A549 (cell line): Measurements from ENCODE around the gene NTRK3. TPM values are rescaled to one million over a fixed set of nuclear protein-coding genes. Genes with fewer than 3 reads are reported as not detected.

Experiments
- ATAC-seq, 2 experiments: fragments of 200-7000 bp in 1 of 2; fragments of >200 bp in 1 of 2; cut with Nextera tagmentation in 1 of 2; cut with Tn5 transposase in 1 of 2; 3 replicates each; pipeline versions ENCODE4 v1.8.0 to v1.9.1; 2018 to 2020; ENCODE audit warnings: mild to moderate bottlenecking in 1 of 2, moderate library complexity in 1 of 2
- CTCF ChIA-PET: fragments of 300-600 bp; sonication (Branson Sonifier 250); formaldehyde crosslinking; extraction: SDS; loops from one replicate; lab custom pipeline; 2021; ENCODE audit warnings: antibody characterized with exemption, inconsistent platforms; lab: Yijun Ruan, JAX
- POLR2A ChIA-PET: fragments of 350-600 bp; formaldehyde crosslinking; extraction: SDS; loops from one replicate; lab custom pipeline; 2021; ENCODE audit warnings: antibody characterized with exemption, inconsistent platforms; lab: Yijun Ruan, JAX
- DNase-seq, 2 experiments: peaks; one replicate each; pipeline versions ENCODE4 v3.0.0 to v3.0.0-alpha.2; 2011 to 2016; ENCODE audit warnings: low read depth in 1 of 2, low spot score in 1 of 2
- FAIRE-seq: peaks from 2 replicates; lab custom pipeline; 2011; peaks lifted over from hg19 to GRCh38; lab: Jason Lieb, UNC
- H3K27ac ChIP-seq, 2 experiments: fragments of >200 bp; sonication (Bioruptor Twin); formaldehyde crosslinking; 3 replicates each; pipeline ENCODE4 v1.5.1; 2016 to 2017
- H3K4me1 ChIP-seq: fragments of >200 bp; sonication (Bioruptor Twin); formaldehyde crosslinking; 3 replicates; pipeline ENCODE4 v1.6.1; 2016
- H3K4me2 ChIP-seq: fragments of >200 bp; sonication (Bioruptor Twin); formaldehyde crosslinking; 3 replicates; pipeline ENCODE4 v1.6.1; 2016
- H3K4me3 ChIP-seq: fragments of >200 bp; sonication (Bioruptor Twin); formaldehyde crosslinking; 3 replicates; pipeline ENCODE4 v1.5.1; 2016
- H3K9me3 ChIP-seq: fragments of >200 bp; sonication (Bioruptor Twin); formaldehyde crosslinking; 3 replicates; pipeline ENCODE4 v1.6.1; 2016
- ATOH8 ChIP-seq: fragments of 250-450 bp; sonication (Bioruptor Pico); IDR thresholded peaks from 2 replicates; pipeline ENCODE4 v1.5.0; 2020; ENCODE audit warnings: low read depth, mild to moderate bottlenecking, moderate library complexity
- CBX8 ChIP-seq: fragments of 200-600 bp; sonication (generic); IDR thresholded peaks from 2 replicates; pipeline ENCODE4 v1.6.1; 2016
- CHD2 ChIP-seq: fragments of 150-350 bp; IDR thresholded peaks from 2 replicates; pipeline ENCODE4 v1.6.1; 2014; ENCODE audit warnings: low read length; ENCODE audit not compliant: partially characterized antibody
- EHF ChIP-seq: fragments of 250-450 bp; sonication (Bioruptor Pico); IDR thresholded peaks from 2 replicates; pipeline ENCODE4 v1.5.0; 2020; ENCODE audit warnings: mild to moderate bottlenecking
- EHMT2 ChIP-seq: fragments of 200-600 bp; sonication (generic); IDR thresholded peaks from 2 replicates; pipeline ENCODE4 v1.6.1; 2016; ENCODE audit warnings: antibody characterized with exemption, low read depth, mild to moderate bottlenecking, moderate library complexity
- ELK1 ChIP-seq: fragments of 150-350 bp; IDR thresholded peaks from 2 replicates; pipeline ENCODE4 v1.6.1; 2014; ENCODE audit warnings: low read depth, mild to moderate bottlenecking, low read length
- EP300 ChIP-seq, 2 experiments: fragments of >200 bp; sonication (Bioruptor Twin); formaldehyde crosslinking; IDR thresholded peaks; 2 replicates in 1 of 2; 3 replicates in 1 of 2; pipeline ENCODE4 v1.6.1; 2016 to 2017
- FOXS1 ChIP-seq: fragments of 250-450 bp; sonication (Bioruptor Pico); IDR thresholded peaks from 2 replicates; pipeline ENCODE4 v1.5.0; 2020; ENCODE audit warnings: mild to moderate bottlenecking, moderate library complexity
- GATA3 ChIP-seq: IDR thresholded peaks from 2 replicates; pipeline ENCODE4 v1.6.1; 2012; ENCODE audit warnings: borderline replicate concordance
- HDAC2 ChIP-seq: fragments of 200-600 bp; sonication (generic); IDR thresholded peaks from 2 replicates; pipeline ENCODE4 v1.6.1; 2016
- HEYL ChIP-seq: fragments of 250-450 bp; sonication (Bioruptor Pico); IDR thresholded peaks from 2 replicates; pipeline ENCODE4 v1.8.0; 2021; ENCODE audit warnings: mild to moderate bottlenecking, moderate library complexity
- HOXA7 ChIP-seq: fragments of 250-450 bp; sonication (Bioruptor Pico); IDR thresholded peaks from 2 replicates; pipeline ENCODE4 v1.5.0; 2020; ENCODE audit warnings: mild to moderate bottlenecking, moderate library complexity
- JUN ChIP-seq, 2 experiments: fragments of >200 bp; sonication (Bioruptor Twin); formaldehyde crosslinking; IDR thresholded peaks; 2 replicates in 1 of 2; 3 replicates in 1 of 2; pipeline ENCODE4 v1.6.1; 2016 to 2017
- MAFK ChIP-seq: fragments of 450-650 bp; IDR thresholded peaks from 2 replicates; pipeline ENCODE4 v1.6.1; 2014; ENCODE audit not compliant: partially characterized antibody
- MAZ ChIP-seq: fragments of 150-350 bp; IDR thresholded peaks from 2 replicates; pipeline ENCODE4 v1.6.1; 2014; ENCODE audit warnings: antibody characterized with exemption, low read depth, low read length, borderline replicate concordance
- MYC ChIP-seq: IDR thresholded peaks from 2 replicates; pipeline ENCODE4 v1.6.1; 2012; ENCODE audit warnings: mild to moderate bottlenecking, inconsistent platforms, low read length, improper control_type of control experiment, borderline replicate concordance
- NFE2L2 ChIP-seq: fragments of 150-350 bp; conservative IDR thresholded peaks from 2 replicates; pipeline ENCODE4 v1.6.1; 2014; ENCODE audit warnings: low read length
- POLR2A ChIP-seq: IDR thresholded peaks from 2 replicates; pipeline ENCODE4 v1.6.1; 2012; ENCODE audit warnings: mild to moderate bottlenecking, low read length
- RCOR1 ChIP-seq: fragments of 150-350 bp; IDR thresholded peaks from 2 replicates; pipeline ENCODE4 v1.6.1; 2014; ENCODE audit warnings: antibody characterized with exemption, low read length, low read depth
- REST ChIP-seq: fragments of 200-600 bp; sonication (generic); IDR thresholded peaks from 2 replicates; pipeline ENCODE4 v1.6.1; 2016; ENCODE audit warnings: antibody characterized with exemption, mild to moderate bottlenecking, moderate library complexity
- SMC3 ChIP-seq: fragments of >200 bp; sonication (Bioruptor Twin); formaldehyde crosslinking; IDR thresholded peaks from 3 replicates; pipeline ENCODE4 v1.6.1; 2018; ENCODE audit warnings: inconsistent platforms
- SREBF2 ChIP-seq: fragments of 450-650 bp; IDR thresholded peaks from 2 replicates; pipeline ENCODE4 v1.6.1; 2014; ENCODE audit warnings: mild to moderate bottlenecking, moderate library complexity
- WGBS: methylation state at CpG from one replicate; pipeline ENCODE4 v1.1.6; 2017; ENCODE audit errors: missing lambda C conversion rate; 5-methylcytosine and 5-hydroxymethylcytosine counted together
- polyA plus RNA-seq, 4 experiments: library from polyadenylated mRNA; depleted of rRNA in 3 of 4; stranded (reverse); fragments of >200 nt; fragmentation: RNase III in 1 of 4; extraction: RNeasy Plus Mini Kit Qiagen cat#74134 plus additional on column Dnase treatment in 1 of 4; gene quantifications; 2 replicates in 3 of 4; 3 replicates in 1 of 4; pipeline ENCODE4 v1.2.3, GENCODE V29; 2011 to 2017
- TF ChIP-seq, protein P1 (sequence below): IDR thresholded peaks from 2 replicates; pipeline ENCODE4 v1.6.1; 2012

The NTRK3 gene
- polyA plus RNA-seq, 2 of the 4 experiments (the other 2 are of a cell fraction) = 55.0 to 55.2 TPM

DNA sequence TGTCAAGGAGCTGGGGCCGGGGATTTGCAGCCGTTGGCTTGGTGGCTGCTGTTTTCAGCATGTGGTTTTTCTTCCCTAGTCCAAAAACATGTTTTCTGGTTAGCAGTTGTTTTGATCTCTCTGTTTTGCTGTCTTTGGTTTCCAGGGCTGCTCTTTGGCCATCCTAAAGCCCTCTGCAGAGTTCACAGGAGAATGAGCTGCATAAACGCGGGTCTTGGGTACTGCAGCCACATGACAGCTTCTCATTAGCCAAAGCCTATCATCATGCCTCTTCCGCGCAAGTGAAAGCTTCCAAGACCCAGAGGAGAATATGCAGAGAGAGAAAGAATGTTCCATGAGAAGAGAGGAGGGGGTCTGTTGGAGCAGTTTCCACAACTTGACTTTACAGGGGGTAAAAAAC lies 138.5 kb downstream of the NTRK3 start (continued):
- TF ChIP-seq ATOH8 (CRISPR knock-in tag) = no peak

GRCh38 chr15:88115486-88116152 lies 140.9 kb downstream of the NTRK3 start:
- POLR2A ChIA-PET = no interaction called here
- Histone ChIP-seq H3K27ac (no peak overlapping the region), H3K4me1 (no peaks in the 10 kb centered on the region), H3K9me3 (no peaks in the 10 kb centered on the region), H3K4me2 (no peak overlapping the region), H3K4me3 (no peak overlapping the region)
- no peak for TF ChIP-seq EP300 (IDR thresholded peaks at IDR 0.05)
- TF ChIP-seq MAZ = no peak
- ATAC-seq (no peak), FAIRE-seq (no peak), DNase-seq (no peak)
- CTCF ChIA-PET = no interaction called here
- 50% methylated on average over 12 of the region's 12 CpGs for WGBS

DNA sequence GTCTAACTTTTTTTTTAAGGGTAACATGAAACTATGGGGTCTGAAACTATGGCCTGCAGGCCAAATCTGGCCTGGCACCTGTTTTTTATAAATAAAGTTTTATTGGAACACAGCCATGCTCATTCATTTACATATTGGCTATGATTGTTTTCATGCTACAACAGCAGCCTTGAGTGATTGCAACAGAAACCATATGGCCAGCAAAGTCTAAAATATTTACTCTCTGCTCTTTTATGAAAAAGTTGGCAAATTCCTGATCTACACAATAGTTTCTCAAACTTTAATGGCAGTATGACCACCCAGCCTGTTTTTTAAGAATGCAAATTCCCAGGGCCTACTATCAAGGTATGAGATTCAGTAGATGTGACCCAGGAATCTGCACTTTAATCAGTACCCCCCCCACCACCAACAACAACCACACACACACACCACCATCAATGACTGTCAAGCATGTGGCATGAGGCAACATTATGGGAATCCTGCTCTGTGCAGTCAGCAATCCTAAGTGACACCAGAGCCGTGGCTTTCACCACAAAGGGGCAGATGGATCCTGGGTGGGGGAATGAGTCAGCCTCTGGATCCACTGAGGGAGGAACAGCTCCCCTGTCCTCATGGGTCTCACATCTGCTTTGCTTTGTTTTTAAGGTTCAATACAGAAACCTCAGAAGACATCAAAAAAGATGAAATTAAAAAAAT lies 142.8 kb downstream of the NTRK3 start:
- 17% methylated on average over 1 of the region's 1 CpG for WGBS
- Histone ChIP-seq H3K27ac (no peak overlapping the region), H3K4me3 (no peak overlapping the region), H3K4me2 (no peak overlapping the region), H3K4me1 (no peaks in the 10 kb centered on the region), H3K9me3 (no peaks in the 10 kb centered on the region)
- ATAC-seq = no peak
- no peak for FAIRE-seq
- ChIA-PET POLR2A (no interaction called here), CTCF (no interaction called here)
- no peak for DNase-seq
- TF ChIP-seq MYC (no peak), MAFK (no peak), CBX8 (no peak), SREBF2 (no peak), FOXS1 (CRISPR knock-in tag) (no peak), EHF (CRISPR knock-in tag) (no peak), NFE2L2 (no peak), ELK1 (no peak), EHMT2 (no peak)
- TF ChIP-seq, protein P1, sequence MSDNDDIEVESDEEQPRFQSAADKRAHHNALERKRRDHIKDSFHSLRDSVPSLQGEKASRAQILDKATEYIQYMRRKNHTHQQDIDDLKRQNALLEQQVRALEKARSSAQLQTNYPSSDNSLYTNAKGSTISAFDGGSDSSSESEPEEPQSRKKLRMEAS = no peak

DNA sequence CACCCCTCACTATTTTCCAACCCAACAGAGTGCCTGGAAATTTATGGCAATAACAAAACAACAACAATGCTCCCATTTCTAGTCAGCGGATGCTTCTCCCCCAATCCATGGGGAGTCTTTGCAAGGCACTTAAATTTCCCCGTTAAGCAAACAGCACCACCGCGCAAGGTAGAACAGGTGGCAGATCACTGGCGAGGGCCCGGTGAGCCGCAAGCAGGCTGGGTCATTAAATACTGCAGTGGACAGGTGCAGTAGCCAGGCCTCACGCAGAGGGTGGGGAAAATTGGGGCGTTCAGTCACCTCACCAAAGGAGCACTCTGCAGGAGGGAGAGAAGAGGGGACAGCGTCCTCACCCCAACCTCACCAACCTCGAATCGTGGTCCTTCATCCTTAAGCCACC lies 147.5 kb downstream of the NTRK3 start:
- no peak for ATAC-seq
- no peak overlapping the region for H3K27ac ChIP-seq
- H3K4me3 ChIP-seq = no peak overlapping the region
- ChIA-PET POLR2A (no interaction called here), CTCF (interaction anchor here (0.5 to 1.8 kb wide), 3 partner anchors 9 to 97 kb away, joined by 3 to 7 read pairs (median 3); no protein-coding TSS in a partner anchor)
- TF ChIP-seq NFE2L2 = no peak
- TF ChIP-seq JUN (IDR thresholded peaks at IDR 0.05) = no peak
- no peak for TF ChIP-seq RCOR1
- no peak for TF ChIP-seq SMC3
- TF ChIP-seq CHD2 = no peak
- no peak for TF ChIP-seq HDAC2
- no peak for TF ChIP-seq MAFK
- no peak for TF ChIP-seq HOXA7 (CRISPR knock-in tag)
- no peak for TF ChIP-seq GATA3
- TF ChIP-seq REST = no peak
- TF ChIP-seq POLR2A = no peak
- TF ChIP-seq HEYL (CRISPR knock-in tag) = no peak
- TF ChIP-seq, protein P1 = no peak
- FAIRE-seq = no peak
- H3K9me3 ChIP-seq = no peaks in the 10 kb centered on the region
- no peaks in the 10 kb centered on the region for H3K4me1 ChIP-seq
- DNase-seq = no peak
- H3K4me2 ChIP-seq = no peak overlapping the region
- WGBS = 51% methylated on average over 12 of the region's 12 CpGs
